Activated T-cell treated with anti-CD3 and anti-CD28 coated beads for 4 hours (primary cell): Measurements from ENCODE around the gene SLC29A1.
"Not testable (repeated sequence)": the region's sequence is repeated elsewhere in the genome, so short reads cannot be mapped to it uniquely, and the experiment has no call there.

Source experiments
- DNase-seq: peaks from one replicate; pipeline ENCODE4 v3.0.0-alpha.2; 2020

The SLC29A1 gene

GRCh38 chr6:44223319-44224028, at the start of gene SLC29A1:
Gene SLC29A1 (plus strand): TSS chr6:44223595. CDS start chr6:44227314, 3,719 bp downstream.
- DNase-seq: peak; percentile 81

GRCh38 chr6:44176130-44176761, 47.1 kb upstream of the SLC29A1 start:
- DNase-seq: no peak

GRCh38 chr6:44176762-44177509, 46.5 kb upstream of the SLC29A1 start:
- DNase-seq: no peak

- no peak for DNase-seq
These were observed 45.5 kb upstream of the SLC29A1 start for GRCh38 chr6:44177691-44178423.

GRCh38 chr6:44178424-44179071, 44.8 kb upstream of the SLC29A1 start:
- DNase-seq: no peak

GRCh38 chr6:44179072-44179536, 44.3 kb upstream of the SLC29A1 start:
- DNase-seq: no peak

- DNase-seq: no peak
These were observed 43.7 kb upstream of the SLC29A1 start for GRCh38 chr6:44179648-44180047.

- DNase-seq: no peak
These were observed 43.0 kb upstream of the SLC29A1 start for GRCh38 chr6:44180406-44180805.

- DNase-seq: no peak
These were observed 42.5 kb upstream of the SLC29A1 start for GRCh38 chr6:44180886-44181285.

GRCh38 chr6:44181784-44182183, 41.6 kb upstream of the SLC29A1 start:
- DNase-seq: not testable (repeated sequence)

GRCh38 chr6:44182911-44183390, 40.4 kb upstream of the SLC29A1 start:
- DNase-seq: no peak

GRCh38 chr6:44183783-44184182, 39.6 kb upstream of the SLC29A1 start:
- no peak for DNase-seq

GRCh38 chr6:44185356-44185755, 38.0 kb upstream of the SLC29A1 start:
- not testable (repeated sequence) for DNase-seq

GRCh38 chr6:44185953-44186634, 37.3 kb upstream of the SLC29A1 start:
- DNase-seq: no peak

- DNase-seq: no peak
These were observed 36.8 kb upstream of the SLC29A1 start for GRCh38 chr6:44186635-44187025.

- no peak for DNase-seq
These were observed 34.6 kb upstream of the SLC29A1 start for GRCh38 chr6:44188819-44189218.

- DNase-seq: no peak
These were observed 34.1 kb upstream of the SLC29A1 start for GRCh38 chr6:44189257-44189656.

GRCh38 chr6:44190715-44191114, 32.7 kb upstream of the SLC29A1 start:
- DNase-seq: no peak

- DNase-seq: no peak
These were observed 30.9 kb upstream of the SLC29A1 start for GRCh38 chr6:44192428-44193041.

GRCh38 chr6:44193307-44193910, 30.0 kb upstream of the SLC29A1 start:
- DNase-seq: no peak

- DNase-seq: no peak
These were observed 29.1 kb upstream of the SLC29A1 start for GRCh38 chr6:44194326-44194725.
